T-helper 2 cell (primary cell): Measurements from ENCODE around the gene CENPU.
"Not testable (repeated sequence)": the region's sequence is repeated elsewhere in the genome, so short reads cannot be mapped to it uniquely, and the experiment has no call there.

ENCODE experiments used
- DNase-seq, 5 experiments: peaks; one replicate each; pipeline versions ENCODE4 v3.0.0 to v3.0.0-alpha.2; 2012 to 2022

The CENPU gene

DNA sequence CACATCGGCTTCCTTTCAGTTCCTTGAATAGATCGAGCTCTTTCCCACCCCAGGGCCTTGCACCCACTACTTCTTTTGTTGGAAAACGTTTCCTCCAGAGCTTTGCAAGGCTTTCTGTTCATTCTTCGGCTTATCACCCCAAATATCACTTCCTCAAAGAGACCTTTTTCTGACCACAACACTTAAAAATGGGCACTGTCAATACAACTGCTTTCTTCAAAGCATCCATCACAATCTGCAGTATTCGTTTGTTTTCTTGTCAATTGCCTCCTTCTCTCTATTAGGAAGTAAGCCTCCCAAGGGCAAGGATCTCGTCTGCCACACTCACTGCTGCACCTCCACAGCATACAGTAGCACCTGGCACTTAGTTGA is 17.7 kb upstream of the CENPU start:
- no peak for DNase-seq

DNA sequence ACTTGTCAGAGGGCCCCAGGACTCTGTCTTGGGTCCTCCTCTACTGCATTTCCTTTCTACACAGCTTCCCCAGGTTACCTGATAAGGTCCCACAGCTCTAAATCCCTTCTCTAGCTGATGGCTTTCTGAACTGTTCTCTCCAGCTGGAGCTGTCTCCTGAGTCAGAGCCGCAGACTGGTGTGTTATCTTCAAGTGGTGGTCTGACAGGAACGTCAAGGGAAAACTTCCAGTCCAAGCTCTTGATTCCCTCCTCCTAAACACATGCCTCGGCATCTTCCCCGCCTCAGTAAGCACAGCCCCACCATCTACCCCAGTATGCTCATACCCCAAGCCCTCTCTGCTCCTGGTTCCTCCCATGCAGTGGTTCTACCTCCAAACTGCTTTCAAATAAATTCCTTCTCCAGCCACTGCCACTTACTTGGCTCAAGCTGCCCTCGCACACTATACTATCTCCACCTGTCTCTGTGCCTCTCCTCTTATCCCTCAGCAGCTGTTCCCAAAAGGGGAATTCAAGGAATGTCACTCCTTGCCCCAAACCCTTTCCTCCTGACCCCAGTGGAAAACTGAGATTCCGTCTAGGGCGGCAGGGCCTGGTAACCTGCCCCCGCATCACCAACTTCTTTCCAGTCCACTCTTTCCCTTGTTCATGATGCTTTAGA is 17.2 kb upstream of the CENPU start:
- DNase-seq: no peak

DNA sequence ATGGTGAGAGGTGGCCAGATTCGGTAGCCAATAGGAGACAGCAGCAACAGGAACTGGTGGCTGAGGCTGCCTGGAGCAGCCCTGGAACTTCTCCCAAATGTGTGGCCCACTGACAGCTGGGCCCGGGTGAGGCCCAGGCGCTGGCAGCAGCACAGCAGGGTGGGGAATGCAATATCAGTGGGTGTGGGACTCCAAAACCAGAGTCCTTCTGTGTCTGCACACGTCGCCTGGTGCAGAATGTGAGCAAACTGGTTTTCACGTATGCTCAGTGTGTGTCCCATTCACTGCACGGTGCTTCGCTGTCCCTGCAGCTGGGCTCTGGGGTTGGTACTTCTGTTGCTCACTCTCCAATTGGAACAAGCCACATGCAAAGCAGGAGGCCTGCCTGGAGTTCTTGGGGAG is 14.4 kb upstream of the CENPU start:
- no peak for DNase-seq

DNA sequence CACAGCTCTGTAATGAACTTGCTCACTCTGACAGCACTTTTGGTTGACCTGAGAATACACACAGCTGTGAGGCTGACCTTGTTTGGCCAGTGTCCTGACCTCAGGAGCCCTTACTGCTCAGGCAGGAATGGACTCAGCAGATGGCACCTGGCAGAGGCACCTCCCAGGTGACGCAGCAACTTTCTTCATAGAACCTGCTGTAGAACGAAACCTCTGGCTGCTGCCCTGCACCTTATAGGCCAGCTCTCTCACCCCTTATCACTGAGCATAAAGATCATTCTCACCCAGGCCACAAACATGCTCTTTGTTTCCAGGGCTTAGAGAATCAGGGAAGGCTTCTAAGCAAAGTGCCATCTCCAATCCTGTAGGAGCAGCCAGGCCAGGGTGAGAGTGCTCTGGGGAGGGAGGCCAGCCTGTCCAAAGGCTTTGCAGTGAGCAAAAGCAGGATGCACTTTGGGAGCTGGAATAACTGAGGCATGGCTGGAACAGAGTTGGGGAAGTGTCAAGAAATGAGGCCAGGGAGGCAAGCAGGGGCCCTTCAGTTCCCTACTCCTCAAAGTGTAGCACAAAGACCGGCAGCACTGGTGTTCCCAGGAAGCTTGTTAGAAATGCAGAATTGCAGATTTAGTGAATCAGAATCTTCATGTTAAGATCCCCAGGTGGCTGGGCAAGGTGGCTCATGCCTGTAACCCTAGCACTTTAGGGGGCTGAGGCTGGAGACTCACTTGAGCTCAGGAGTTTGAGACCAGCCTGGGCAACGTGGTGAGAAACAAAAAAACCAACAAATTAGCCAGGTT is 13.3 kb upstream of the CENPU start:
- no peak for DNase-seq

DNA sequence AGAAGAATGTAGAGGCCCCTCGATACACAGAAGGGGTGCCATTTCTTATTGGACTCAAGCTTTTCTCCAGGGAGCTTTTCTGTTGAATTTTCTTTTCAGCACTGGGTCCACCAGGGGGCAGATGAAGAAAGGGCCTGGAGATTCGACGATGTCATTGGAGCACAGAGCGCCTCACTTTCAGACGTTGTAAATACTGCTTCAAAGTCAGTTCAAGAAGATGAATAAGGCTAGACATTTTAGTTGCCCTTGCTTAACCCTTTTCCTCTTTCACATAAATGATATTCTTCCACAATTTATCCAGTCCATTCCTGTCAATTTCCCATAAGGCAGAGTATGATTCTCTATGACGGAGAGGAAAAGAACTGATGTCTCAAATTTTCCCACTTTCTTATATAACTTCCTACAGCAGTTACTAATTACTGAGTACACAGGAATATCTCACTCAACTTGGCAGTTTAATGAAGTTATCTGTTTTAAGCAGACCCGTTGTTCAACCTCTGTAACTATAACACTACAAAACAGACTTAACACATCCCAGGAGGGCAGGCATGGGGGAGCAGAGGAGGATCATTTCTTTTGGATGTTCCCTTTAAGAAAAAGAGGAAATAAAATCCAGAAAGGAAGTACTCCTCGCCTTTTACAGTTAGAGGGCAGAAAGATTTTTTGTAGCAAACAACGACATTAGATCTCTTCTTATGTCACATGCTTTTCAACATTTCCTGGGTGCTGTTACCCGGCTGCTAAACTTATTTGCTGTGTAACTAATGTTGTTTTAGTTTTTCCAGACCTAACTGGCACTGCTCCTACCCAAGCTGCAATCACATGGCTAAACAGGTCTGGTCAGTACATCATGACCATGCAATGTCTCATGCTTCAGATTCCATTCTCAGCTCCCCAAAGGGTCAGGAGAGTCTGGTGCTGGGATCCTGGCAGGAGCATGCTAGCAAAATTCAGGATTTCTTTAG is 12.2 kb upstream of the CENPU start:
- DNase-seq: peak in 4 of 5 experiments; percentile 22 to 81 (median 40)

DNA sequence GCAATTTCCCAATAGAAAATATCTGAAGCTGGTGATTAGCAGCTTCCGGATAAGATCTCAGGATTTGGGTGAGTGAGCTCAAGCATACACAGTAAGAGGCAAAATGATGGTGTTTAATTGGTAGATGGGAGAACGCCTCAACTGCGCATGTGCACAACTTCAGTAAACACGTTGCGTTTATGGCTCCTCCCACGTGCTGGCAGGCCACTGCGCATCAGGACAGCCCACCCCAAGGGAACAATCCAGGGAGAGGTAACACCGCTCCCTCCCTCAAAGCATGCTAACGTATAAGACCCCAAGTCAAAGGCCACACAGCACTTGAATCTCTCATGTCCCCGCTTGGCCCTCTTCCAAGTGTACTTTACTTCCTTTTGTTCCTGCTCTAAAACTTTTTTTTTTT is 10.3 kb upstream of the CENPU start:
- no peak for DNase-seq

DNA sequence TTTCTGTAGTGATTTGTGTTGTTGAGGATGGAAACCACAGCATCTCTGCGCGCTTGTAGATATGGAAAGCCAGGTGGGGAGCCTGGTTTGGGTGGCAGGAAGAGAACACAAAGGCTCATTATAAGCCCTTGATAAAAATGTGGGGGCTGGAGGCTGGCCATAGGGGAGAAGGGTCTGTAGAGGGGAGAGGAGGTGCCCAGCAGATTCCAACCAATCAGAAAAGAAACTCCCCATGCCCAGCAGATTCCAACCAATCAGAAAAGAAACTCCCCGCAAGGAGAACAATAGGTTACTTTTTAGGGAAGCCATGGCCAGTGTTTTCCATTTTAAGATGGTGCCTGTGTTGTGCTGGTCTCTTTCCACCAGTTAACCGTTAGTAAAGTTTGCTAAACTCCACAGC is 9.8 kb upstream of the CENPU start:
- DNase-seq: no peak

DNA sequence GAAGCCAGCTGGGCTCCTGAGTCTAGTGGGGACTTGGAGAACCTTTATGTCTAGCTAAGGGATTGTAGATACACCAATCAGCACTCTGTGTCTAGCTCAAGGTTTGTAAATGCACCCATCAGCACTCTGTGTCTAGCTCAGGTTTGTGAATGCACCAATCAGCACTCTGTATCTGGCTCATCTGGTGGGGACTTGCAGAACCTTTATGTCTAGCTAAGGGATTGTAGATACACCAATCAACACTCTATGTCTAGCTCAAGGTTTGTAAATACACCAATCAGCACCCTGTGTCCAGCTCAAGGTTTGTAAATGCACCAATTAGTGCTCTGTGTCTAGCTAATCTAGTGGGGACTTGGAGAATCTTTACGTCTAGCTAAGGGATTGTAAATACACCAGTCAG is 7.8 kb upstream of the CENPU start:
- DNase-seq: not testable (repeated sequence)

DNA sequence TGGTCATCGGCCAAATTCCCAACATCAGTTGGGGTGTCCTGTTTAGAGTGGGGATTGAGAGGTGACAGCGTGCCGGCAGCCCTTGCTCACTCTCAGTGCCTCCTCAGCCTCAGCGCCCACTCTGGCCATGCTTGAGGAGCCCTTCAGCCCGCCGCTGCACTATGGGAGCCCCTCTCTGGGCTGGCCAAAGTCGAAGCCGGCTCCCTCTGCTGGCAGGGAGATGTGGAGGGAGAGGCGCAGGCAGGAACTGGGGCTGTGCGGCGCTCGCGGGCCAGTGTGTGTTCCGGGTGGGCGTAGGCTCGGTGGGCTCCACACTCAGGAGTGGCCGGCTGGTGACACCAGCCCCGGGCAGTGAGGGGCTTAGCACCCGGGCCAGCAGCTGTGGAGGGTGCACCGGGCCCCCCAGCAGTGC is 7.1 kb upstream of the CENPU start:
- DNase-seq: no peak

DNA sequence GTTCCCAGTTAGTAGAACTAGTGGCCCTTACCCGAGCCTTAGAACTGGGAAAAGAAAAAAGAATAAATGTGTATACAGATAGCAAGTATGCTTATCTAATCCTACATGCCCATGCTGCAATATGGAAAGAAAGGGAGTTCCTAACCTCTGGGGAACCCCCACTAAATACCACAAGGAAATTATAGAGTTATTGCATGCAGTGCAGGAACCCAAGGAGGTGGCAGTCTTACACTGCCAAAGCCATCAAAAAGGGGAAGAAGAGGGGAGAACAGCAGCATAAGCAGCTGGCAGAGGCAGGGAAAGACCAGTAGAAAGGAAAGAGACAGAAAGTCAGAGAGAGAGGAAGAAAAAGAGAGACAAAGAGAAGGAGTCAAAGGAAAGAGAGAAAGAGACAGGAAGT is 5.7 kb upstream of the CENPU start:
- not testable (repeated sequence) for DNase-seq

DNA sequence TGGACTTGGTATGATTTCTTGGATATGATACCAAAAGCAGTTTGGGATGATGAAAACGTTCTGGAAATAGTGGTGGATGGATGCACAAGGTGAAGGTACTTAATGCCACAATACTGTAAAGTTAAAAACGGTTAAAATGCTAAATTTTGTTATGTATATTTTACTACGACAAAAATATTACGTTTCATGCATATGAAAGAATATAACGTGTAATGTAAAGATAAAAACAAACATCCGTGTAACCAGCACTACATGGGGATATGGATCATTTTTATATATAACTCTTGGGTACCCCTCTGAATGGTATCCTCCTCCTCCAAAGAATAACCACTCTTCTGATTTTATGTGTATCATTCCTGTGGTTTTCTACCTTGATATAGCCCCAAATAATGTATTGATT is 862 bp upstream of the CENPU start:
- DNase-seq: no peak

DNA sequence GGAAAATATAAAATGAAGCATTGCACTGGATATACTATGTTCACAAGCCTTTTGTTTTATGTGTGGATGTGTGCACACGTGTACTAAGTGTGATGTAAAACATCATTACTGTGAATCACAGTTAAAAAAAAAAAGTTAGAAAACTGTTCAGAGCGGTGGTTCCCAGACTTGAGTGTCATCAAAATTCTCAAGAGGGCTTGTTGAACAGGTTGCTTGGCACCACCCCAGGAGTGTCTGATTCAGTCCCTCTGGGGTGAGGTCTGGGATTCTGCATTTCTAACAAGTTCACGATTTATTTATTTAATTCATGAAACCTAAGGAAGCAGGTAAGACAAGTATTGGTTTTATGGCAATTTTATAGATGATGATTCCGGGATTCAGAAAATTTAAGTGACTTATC is 1.8 kb downstream of the CENPU start:
- DNase-seq: no peak

DNA sequence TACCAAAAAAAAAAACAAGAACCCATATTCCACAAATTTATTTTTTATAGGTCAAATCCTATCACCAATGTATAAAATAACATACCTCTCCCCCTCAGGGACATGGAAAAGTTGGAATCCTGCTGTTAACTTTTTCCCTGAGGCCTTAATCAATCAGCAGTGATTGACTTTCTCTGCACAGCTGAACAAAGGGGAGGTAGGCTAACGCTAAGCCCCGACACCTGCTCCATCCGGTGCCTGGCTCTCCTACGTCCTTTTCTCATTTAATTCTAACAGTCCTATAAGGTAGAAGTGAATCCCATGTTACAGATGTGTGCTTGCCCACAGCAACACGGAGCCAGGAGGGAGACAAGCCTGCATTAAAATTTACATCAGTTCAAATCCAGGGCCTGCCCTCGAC is 2.8 kb downstream of the CENPU start:
- DNase-seq: no peak

DNA sequence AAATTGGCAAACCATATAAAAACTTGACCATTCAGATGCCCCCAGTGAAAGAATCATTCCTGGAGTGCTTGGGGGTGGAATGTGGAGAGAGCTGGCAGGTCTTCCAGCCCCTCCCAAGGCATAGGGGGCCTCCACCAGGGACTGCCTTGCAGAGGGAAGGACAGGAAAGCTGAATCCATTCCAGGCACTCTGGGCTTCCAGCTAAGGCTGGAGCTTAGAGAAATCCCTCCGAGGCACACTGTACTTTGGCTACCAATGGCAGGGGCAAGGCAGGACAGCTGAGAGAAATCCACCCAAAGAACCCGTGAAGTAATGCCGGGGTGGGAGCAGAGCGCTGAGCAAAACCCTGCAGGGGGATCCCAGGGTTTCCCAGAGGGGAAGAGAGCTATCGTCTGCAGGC is 4.0 kb downstream of the CENPU start:
- no peak for DNase-seq

DNA sequence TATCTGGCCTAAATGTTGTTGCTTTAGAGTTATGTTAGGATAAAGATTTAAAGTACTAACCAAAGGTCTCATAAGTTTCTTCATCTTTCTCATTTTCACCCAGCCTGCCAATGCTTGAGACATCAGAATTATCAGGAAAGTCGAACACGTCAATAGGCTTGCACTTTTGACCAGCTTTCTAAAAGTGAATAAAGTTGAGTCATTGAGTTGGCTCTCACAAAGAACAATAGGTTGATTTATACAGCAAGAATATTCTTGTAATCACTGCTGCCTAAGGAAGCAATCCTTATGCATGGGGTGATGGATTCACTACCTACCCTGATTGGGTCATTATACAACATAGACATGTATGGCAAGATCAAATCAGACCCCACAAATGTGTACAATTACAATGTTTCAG is 5.0 kb downstream of the CENPU start:
- DNase-seq: no peak

DNA sequence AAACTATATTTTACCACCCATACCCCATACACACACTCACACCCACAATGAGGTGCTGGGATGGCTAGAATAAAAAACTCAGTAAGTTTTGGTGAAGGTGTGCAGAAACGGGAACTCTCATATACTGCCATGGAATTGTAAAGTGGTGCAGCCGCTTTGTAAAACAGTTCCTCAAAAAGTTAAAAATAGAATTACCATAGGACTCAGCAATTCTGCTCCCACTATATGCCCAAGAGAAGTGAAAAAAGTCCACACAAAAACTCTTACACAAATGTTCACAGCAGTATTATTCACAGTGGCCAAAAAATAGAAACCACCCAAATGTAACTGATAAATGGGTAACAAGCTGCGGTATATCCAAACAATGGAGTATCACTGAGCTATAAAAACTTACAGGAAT is 6.5 kb downstream of the CENPU start:
- DNase-seq: no peak

DNA sequence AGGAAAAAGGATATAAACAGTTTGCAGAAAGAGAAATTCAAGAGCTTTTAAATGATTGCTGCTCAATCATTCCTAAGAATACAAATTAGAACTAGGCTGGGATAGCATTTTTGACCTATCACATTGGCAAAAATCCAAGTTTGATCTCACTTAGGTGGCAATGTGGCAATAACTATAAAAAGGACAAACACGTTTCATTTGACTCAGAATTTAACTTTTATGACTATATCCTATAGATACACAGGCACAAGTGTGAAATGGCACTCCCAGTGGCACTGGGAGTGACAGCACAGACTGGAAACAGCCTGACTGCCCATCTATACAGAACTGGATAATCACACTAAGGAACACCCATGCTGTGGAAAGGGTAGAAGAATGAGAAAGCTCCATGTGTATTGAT is 11.1 kb downstream of the CENPU start:
- DNase-seq: peak in 1 of 5 experiments; percentile 38

DNA sequence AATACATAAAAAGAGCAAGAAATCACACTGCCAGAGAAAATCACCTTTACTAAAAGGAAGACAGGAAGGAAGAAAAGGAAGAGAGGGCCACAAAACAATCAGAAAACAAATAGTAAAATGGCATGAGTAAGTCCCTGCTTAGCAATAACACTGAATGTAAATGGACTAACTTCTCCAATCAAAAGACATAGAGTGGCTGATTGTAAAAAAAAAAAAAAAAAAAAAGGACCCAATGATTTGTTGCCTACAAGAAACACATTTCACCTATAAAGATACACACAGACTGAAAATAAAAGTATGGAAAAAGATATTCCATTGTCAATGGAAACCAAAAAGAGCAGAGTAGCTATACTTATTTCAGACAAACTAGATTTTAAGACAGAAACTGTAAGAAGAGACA is 12.6 kb downstream of the CENPU start:
- no peak for DNase-seq

DNA sequence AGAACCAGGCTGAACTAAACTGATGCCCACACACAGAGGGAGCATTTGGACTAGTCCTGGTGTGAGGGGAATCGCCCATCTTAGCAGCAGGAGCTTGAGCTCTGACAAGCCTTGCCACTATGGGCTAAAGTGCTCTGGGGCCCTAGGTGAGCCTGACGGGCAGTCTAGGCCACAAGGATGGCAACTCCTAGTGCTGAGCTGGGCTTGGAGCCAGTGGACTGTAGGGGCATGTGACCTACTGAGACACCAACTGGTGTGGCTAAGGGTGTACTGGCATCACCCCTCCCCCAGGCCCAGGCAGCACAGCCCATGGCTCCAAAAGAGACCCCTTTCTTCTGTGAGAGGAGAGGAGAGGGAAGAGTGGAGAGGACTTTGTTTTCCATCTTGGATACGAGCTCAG is 14.5 kb downstream of the CENPU start:
- DNase-seq: no peak

DNA sequence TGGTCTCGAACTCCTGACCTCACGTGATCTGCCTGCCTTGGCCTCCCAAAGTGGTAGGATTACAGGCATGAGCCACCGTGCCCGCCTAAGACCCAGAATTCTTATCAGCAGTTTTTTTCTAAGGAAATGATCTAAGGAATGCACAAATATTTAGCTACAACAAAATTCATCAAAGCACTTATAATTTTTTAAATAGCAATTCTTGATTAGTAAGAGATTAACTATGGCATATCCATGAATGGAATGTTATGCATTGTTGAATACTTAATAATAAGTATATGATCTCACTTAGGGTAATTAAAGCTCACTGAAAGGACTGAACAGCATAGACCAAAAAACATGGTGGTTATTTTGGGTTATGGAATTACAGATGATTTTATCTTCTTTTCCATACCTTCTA is 18.4 kb downstream of the CENPU start:
- no peak for DNase-seq

DNA sequence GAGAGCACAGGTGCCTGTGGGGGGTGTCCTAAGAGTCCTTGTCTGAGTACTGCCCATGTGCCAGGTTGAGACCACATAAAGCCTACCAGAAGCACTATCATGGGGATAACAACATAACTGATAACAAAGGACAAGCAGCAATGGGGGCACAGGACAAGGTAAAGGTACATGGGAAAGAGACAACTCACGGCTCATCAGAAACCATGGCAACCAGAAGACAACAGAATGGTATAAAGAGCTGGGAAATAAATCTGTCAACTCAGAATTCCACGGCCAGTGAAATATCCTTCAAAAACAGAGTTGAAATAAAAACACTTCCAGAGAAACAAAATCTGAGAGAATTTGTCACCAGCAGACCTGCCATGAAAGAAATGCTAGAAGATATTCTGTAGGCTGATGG is 20.0 kb downstream of the CENPU start:
- DNase-seq: no peak

DNA sequence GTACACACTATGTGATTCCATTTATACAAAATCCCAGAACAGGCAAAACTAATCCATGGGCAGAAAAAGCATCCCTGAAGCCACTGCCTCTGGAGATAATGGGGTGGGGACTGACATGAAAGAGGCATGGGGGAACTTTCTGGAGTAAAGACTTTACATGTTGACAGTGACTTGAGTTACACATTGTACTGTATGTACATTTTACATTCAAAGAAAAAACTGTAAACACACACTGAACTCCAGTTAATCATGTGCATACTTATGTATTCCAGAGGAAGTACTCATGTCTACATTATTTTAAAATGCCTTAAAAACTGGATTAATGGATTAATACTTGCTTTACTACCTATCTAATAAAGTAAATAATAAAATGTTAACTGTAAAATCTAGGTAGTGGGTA is 21.6 kb downstream of the CENPU start:
- DNase-seq: no peak

DNA sequence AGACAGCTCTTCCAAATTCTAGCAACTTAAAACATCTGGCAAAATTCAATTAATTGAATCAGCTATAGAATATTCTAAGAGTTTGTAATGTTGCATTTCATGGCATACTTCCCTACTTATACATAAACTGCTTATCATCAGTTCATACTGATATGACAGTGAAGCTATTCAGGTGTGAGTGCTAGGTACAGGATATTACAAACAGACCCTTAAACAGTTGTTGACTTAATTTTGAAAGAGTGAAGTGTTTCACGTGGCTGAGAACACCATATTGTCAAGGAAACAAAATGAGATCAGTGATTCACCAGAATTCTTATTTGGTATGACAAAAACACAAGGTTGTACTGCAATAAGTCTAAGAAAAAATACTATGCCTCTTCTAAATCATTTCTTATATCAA is 27.4 kb downstream of the CENPU start:
- peak in 1 of 5 experiments; percentile 27 for DNase-seq

DNA sequence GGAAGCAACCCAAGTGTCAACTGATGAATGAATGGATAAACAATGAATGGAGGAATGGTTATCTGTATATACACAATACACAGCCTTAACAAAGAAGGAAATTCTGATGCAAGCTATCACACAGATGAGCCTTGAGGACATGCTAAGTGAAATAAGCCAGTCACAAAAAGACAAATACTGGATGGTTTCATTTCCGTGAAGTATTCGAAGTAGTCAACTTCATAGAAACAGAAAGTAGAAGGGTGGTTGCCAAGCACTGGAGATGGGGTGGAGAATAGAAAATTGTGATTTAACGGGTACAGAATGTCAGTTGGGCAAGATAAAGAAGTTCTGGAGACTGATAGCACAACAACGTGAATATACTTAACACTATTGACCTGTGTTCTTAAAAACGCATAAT is 28.2 kb downstream of the CENPU start:
- DNase-seq: peak in 1 of 5 experiments; percentile 77
